SU-DHL-6 (cell line): Measurements from ENCODE around the gene ACAP2.
"Not testable (repeated sequence)": the region's sequence is repeated elsewhere in the genome, so short reads cannot be mapped to it uniquely, and the experiment has no call there.

Experiments used
- H2AFZ ChIP-seq: fragments of 200-600 bp; sonication (generic); 2 replicates; pipeline ENCODE4 v1.6.1; 2014; ENCODE audit warnings: low read depth, mild to moderate bottlenecking, moderate library complexity, mixed read lengths, antibody characterized with exemption, low read length; ENCODE audit not compliant: severe bottlenecking
- H3F3A ChIP-seq: fragments of 200-600 bp; shearing (Covaris generic); 2 replicates; pipeline ENCODE4 v1.6.0; 2016; ENCODE audit warnings: antibody characterized with exemption, mild to moderate bottlenecking; ENCODE audit not compliant: insufficient read depth
- H3K27ac ChIP-seq: fragments of 200-600 bp; sonication (generic); 2 replicates; pipeline ENCODE4 v1.5.1; 2016; ENCODE audit warnings: low read depth, mild to moderate bottlenecking, low read length, moderate library complexity, mixed read lengths
- H3K27me3 ChIP-seq: fragments of 200-600 bp; sonication (generic), shearing (Covaris generic); 2 replicates; pipeline ENCODE4 v1.6.0; 2014; ENCODE audit warnings: mild to moderate bottlenecking, low read length
- H3K36me3 ChIP-seq: fragments of 200-600 bp; sonication (generic); 2 replicates; pipeline ENCODE4 v1.6.1; 2014; ENCODE audit warnings: mild to moderate bottlenecking, low read length, mixed read lengths
- H3K4me2 ChIP-seq: fragments of 300-600, 200-600 bp; shearing (Covaris generic), sonication (generic); 2 replicates; pipeline ENCODE4 v1.6.0; 2014; ENCODE audit warnings: low read length, low read depth, mild to moderate bottlenecking; ENCODE audit not compliant: poor library complexity, severe bottlenecking
- H3K4me3 ChIP-seq: fragments of 200-600 bp; sonication (generic); 2 replicates; pipeline ENCODE4 v1.5.1; 2014; ENCODE audit warnings: antibody characterized with exemption, low read length, mild to moderate bottlenecking, mixed read lengths; ENCODE audit not compliant: insufficient read depth, poor library complexity, severe bottlenecking
- H3K79me2 ChIP-seq: fragments of 200-600 bp; sonication (generic); 2 replicates; pipeline ENCODE4 v1.6.1; 2014; ENCODE audit warnings: mild to moderate bottlenecking, low read length, moderate library complexity; ENCODE audit not compliant: insufficient read depth
- H3K9ac ChIP-seq: fragments of 200-600 bp; sonication (generic); 2 replicates; pipeline ENCODE4 v1.7.0; 2014; ENCODE audit warnings: mild to moderate bottlenecking, low read length
- H3K9me2 ChIP-seq: fragments of 200-600 bp; sonication (generic); replicated peaks from 2 replicates; pipeline ENCODE4 v1.6.1; 2014; ENCODE audit warnings: low read length; ENCODE audit not compliant: insufficient read depth
- H3K9me3 ChIP-seq: fragments of 200-600 bp; sonication (generic); 2 replicates; pipeline ENCODE4 v1.6.1; 2014; ENCODE audit warnings: low read length, mixed read lengths; ENCODE audit not compliant: insufficient read depth
- H4K20me1 ChIP-seq: fragments of 200-600 bp; sonication (generic); 2 replicates; pipeline ENCODE4 v1.6.1; 2014; ENCODE audit warnings: low read depth, mild to moderate bottlenecking, antibody characterized with exemption, low read length, moderate library complexity, mixed read lengths
- EZH2phosphoT487 ChIP-seq: fragments of 200-600 bp; sonication (generic), shearing (Covaris generic); conservative IDR thresholded peaks from 2 replicates; pipeline ENCODE4 v1.6.1; 2018; ENCODE audit warnings: mild to moderate bottlenecking, antibody characterized with exemption, low read length, moderate library complexity, mixed read lengths
- TF ChIP-seq, protein P1 (sequence below): fragments of 200-600 bp; sonication (generic); IDR thresholded peaks from one replicate; pipeline ENCODE4 v1.5.1; 2017; ENCODE audit warnings: antibody characterized with exemption, mild to moderate bottlenecking, low read length, moderate library complexity; ENCODE audit not compliant: insufficient read depth, poor library complexity, severe bottlenecking

The ACAP2 gene

DNA sequence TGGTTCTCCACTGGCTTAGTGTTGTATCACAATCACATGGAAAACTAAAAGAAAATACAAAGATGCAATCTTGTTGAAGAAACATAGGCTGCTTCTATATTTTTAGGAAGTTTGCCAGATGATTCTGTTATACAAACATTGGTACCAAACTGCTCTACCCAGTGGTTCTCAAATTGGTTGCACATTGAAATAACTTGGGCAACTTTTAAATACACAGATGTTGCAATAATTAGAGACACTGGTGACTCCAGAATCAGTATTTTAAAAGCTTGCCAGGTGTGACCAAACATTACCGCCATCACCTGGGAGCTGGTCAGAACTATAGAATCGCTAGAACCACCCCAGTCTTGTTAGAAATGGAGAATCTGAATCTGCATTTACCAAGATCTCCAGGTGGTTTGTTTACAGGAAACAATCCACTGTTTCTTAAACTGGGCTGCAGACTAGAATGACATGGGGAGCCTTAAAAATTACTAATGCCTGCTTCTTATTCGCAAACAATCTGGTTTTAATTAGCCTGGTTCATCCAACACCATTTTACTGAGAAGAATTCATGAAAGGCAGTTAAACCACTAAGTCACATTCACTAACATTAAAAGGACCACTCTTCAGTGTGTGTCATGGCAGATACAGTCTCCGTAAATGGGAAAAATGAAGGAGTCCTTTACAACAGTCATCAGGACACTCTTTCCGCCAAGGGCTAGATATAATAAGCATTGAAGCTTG lies 76.5 kb downstream of the ACAP2 start:
- H3K27me3 ChIP-seq = no peaks in the 10 kb centered on the region
- peaks cover 24% of the 10 kb centered on the region for H3K79me2 ChIP-seq
- H3K9me3 ChIP-seq = no peaks in the 10 kb centered on the region
- H3K4me2 ChIP-seq = no peak overlapping the region
- H2AFZ ChIP-seq = no peak overlapping the region
- H4K20me1 ChIP-seq = no peaks in the 10 kb centered on the region
- TF ChIP-seq EZH2phosphoT487 = no peak
- H3K36me3 ChIP-seq = 0 out of 2 replicates have a peak, but pooled peaks cover 2% of the 10 kb centered on the region
- H3K27ac ChIP-seq = no peak overlapping the region
- H3K4me3 ChIP-seq = no peak overlapping the region
- no peak overlapping the region for H3K9ac ChIP-seq
- no peaks in the 10 kb centered on the region for H3K9me2 ChIP-seq
- no peaks in the 10 kb centered on the region for H3F3A ChIP-seq

DNA sequence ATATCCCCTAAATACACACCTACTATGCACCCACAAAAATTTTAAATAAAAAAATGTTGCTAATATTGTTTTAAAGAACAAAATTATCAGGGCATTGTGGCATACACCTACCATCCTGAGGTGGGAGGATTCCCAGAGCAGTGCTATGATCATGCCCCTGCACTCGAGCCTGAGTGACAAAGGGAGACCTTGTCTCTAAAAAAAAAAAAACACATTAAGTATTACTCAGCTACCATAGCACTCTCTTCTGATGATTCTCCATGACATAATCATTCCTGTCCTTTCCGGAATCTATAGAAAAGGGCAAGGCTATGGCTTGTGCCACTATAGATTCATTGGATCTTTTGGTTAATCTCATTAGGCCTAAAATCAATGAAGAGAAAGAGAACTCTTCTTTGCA lies 77.4 kb downstream of the ACAP2 start:
- Histone ChIP-seq H3K36me3 (0 out of 2 replicates have a peak, but pooled peaks cover 2% of the 10 kb centered on the region), H3K9me2 (no peaks in the 10 kb centered on the region), H3K27me3 (no peaks in the 10 kb centered on the region), H2AFZ (no peak overlapping the region), H3K9me3 (no peaks in the 10 kb centered on the region), H3K4me3 (no peak overlapping the region), H4K20me1 (no peaks in the 10 kb centered on the region), H3K79me2 (peaks cover 32% of the 10 kb centered on the region), H3K4me2 (no peak overlapping the region), H3K27ac (no peak overlapping the region), H3K9ac (no peak overlapping the region), H3F3A (no peaks in the 10 kb centered on the region)
- TF ChIP-seq, protein P1, sequence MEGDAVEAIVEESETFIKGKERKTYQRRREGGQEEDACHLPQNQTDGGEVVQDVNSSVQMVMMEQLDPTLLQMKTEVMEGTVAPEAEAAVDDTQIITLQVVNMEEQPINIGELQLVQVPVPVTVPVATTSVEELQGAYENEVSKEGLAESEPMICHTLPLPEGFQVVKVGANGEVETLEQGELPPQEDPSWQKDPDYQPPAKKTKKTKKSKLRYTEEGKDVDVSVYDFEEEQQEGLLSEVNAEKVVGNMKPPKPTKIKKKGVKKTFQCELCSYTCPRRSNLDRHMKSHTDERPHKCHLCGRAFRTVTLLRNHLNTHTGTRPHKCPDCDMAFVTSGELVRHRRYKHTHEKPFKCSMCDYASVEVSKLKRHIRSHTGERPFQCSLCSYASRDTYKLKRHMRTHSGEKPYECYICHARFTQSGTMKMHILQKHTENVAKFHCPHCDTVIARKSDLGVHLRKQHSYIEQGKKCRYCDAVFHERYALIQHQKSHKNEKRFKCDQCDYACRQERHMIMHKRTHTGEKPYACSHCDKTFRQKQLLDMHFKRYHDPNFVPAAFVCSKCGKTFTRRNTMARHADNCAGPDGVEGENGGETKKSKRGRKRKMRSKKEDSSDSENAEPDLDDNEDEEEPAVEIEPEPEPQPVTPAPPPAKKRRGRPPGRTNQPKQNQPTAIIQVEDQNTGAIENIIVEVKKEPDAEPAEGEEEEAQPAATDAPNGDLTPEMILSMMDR = no peak
- TF ChIP-seq EZH2phosphoT487 = no peak

DNA sequence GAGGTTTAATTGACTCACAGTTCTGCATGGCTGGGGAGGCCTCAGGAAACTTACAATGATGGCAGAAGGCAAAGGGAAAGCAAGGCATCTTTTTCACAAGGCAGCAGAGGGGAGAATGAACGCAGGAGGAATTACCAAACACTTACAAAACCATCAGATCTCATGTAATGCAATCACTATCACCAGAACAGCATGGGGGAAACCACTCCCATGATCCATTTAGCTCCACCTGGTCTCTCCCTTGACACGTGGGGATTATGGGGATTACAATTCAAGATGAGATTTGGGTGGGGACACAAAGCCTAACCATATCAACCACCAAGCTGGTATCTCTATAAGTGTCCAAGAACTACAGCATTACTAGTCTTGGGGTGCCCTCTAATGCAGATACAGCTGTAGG lies 85.0 kb downstream of the ACAP2 start:
- H4K20me1 ChIP-seq, H3K9me3 ChIP-seq, H3K4me3 ChIP-seq, H3K27ac ChIP-seq, H3K4me2 ChIP-seq, H3K27me3 ChIP-seq, H3K9ac ChIP-seq, H3K36me3 ChIP-seq, H2AFZ ChIP-seq, H3K9me2 ChIP-seq, H3F3A ChIP-seq: not testable (repeated sequence)
- H3K79me2 ChIP-seq = peaks cover 55% of the 10 kb centered on the region

DNA sequence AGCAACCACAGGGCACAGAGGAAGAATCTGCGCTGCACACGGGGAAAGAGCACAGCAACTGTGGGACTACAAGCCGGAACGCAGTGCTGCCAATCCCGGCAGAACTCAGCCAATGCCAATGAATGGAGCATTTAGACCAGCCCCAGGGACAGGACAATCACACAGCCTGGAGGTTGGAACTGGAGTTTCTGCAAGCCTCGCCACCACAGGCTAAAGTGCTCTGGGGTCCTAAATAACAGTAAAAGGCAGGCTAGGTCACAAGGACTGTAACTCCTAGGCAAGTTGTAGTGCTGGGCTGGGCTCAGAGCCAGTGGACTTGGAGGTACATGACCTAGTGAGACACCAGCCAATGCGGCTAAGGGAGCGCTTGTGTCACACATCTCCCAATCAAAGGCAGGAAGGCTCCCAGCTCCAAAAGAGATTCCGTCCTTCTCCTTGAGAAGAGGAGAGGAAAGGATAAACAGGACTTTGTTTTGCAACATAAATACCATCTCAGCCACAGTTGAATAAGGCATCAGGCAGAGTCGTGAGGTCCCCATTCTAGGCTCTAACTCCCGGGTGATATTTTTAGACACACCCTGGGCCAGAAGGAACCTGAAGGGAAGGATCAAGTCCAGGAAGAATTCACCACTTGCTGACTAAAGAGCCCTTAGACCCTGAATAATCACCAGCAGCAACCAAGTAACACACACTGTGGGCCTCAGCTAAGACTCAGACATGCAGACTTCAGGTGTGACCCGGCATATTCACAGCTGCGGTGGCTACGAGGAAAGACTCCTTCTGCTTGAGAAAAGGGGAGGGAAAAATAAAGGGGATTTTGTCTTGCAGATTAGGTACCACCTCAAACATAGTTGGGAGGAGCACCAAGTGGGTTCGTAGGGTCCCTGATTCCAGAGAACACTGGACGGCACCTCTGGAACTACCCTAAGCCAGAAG lies 86.4 kb downstream of the ACAP2 start:
- Histone ChIP-seq H3K79me2 (peaks cover 49% of the 10 kb centered on the region), H3K36me3 (peaks cover 7% of the 10 kb centered on the region; the same call in 1 of the 2 replicates)

DNA sequence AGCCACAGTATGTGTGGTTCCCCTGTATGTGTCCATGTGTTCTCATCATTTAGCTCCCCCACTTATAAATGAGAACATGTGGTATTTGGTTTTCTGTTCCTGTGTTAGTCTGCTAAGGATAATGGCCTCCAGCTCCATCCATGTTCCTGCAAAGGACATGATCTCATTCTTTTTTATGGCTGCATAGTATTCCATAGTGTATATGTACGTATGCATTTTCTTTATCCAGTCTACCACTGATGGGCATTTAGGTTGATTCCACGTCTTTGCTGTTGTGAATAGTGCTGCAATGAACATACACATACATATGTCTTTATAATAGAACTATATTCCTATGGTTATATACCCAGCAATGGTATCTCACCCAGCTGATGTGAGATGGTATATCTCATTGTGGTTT lies 88.8 kb downstream of the ACAP2 start:
- not testable (repeated sequence) for H3K36me3 ChIP-seq, H3K4me3 ChIP-seq, H3K9me2 ChIP-seq, H3F3A ChIP-seq, H2AFZ ChIP-seq, H3K27me3 ChIP-seq, H3K27ac ChIP-seq, H3K9ac ChIP-seq, H3K4me2 ChIP-seq, H4K20me1 ChIP-seq, H3K9me3 ChIP-seq
- peaks cover 43% of the 10 kb centered on the region for H3K79me2 ChIP-seq

More for the DNA sequence above, 86.4 kb downstream of the ACAP2 start:
- no peak for TF ChIP-seq EZH2phosphoT487
- TF ChIP-seq, protein P1 = no peak
- H3K27me3 ChIP-seq = no peaks in the 10 kb centered on the region
- H3K9me3 ChIP-seq = no peaks in the 10 kb centered on the region
- no peak overlapping the region for H3K27ac ChIP-seq
- H3K4me2 ChIP-seq = no peak overlapping the region
- no peak overlapping the region for H3K9ac ChIP-seq
- no peaks in the 10 kb centered on the region for H3K9me2 ChIP-seq
- H3K4me3 ChIP-seq = no peak overlapping the region
- H2AFZ ChIP-seq = no peak overlapping the region
- H4K20me1 ChIP-seq = 0 out of 2 replicates have a peak, but pooled peaks cover 3% of the 10 kb centered on the region
- no peaks in the 10 kb centered on the region for H3F3A ChIP-seq
